ENCODE results near the gene SAPCD2.

SAPCD2 gene

DNA sequence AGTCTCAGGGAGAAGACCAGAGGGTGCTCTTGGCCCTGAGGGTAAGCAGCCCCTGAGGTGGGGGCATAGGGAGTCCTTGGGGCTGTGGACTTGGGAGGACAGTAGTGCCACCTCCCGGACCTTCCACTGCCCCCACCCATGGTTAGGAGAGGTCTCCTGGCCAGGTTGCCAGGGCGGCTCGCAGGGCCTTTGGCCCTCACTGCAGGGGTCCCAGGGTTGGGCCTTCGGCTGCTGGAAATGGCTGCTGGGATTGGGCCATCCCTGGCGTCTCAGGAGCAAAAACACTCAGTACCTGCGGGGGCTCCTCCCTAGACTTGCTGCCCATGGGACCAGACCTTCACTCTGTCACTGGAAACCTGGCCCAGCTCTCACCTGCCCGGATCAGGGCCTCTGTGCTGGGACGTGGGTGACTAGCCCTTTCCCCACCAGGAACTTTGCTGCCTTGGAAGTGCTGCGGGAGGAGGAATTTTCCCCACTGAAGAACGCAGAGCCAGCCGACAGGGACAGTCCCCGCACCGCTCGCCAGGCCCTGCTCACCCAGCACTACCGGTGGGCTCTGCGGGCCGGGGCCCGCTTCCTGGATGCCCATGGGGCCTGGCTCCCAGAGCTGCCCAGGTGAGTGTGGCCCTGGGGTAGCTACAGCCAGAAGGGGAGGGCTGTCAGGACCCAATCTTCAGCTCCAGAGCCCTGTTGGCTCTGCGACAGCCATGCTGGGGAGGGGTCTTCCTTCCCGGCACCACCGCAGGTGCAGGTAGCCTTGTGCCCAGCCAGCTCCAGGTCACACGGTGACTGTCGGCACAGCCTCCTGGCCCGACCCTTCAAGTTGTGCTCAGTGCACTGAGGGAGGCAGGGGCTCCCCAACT, 10.1 kb upstream of the SAPCD2 start:
- no peak for DNase-seq

DNA sequence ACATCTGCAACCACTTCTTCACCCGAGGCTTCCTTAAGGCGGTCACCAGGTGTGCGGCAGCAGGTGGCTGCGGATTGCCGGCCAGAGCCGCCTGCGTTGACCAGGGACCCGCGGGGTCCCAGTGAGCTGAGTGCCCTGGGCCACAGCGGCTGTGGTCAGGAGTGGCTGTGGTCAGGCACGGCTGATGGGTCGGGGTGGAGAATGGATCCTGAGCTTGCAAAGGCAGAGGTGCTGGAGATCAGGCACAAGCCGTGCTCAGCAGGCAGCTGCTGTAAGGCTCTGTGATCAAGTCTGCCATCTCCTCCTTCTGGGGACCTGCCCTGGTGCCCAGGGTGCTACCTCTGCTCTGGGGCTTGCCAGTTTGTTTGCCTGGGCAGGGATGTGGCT, 9.0 kb upstream of the SAPCD2 start:
- DNase-seq: no peak

GRCh38 chr9:137078701-137079400, 8.5 kb upstream of the SAPCD2 start:
- no peak for DNase-seq

DNA sequence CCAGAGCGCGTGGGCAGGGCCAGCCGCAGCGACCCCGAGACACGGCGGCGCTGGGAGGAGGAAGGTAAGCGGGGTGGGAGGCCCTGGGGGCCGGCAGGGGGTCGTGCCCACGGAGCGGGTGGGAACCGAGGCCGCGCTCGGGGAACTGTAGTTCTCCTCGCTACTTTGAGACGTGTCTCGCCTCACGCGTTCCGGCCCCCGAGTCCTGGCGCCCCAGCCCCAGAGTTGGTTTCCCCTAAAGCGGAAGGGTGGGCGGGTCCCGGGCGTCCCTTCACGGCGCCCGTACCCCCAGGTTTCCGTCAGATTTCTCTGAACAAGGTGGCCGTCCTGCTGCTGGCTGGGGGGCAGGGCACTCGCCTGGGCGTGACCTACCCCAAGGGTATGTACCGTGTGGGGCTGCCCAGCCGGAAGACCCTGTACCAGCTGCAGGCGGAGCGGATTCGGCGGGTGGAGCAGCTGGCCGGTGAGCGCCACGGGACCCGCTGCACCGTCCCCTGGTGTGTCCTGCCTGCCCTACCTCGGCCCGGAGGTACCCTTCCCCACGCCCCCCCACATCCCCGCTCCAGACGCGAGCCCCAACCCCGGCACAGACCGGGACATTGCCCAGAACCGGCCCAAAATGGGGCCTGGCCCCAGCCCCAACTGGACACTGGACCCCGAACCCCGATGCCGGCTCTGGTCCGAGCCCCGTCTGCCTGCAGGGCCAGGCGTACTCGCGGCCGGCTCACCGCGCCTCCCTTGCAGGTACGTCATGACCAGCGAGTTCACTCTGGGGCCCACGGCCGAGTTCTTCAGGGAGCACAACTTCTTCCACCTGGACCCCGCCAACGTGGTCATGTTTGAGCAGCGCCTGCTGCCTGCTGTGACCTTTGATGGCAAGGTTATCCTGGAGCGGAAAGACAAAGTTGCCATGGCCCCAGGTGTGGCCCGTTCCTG, 7.7 kb upstream of the SAPCD2 start:
- DNase-seq: peak in 3 of 6 experiments; percentile 19 to 32 (median 30)

- peak in 5 of 6 experiments; percentile 20 to 50 (median 34) for DNase-seq
Measured at GRCh38 chr9:137077010-137077747, 6.8 kb upstream of the SAPCD2 start, which contains the start of gene UAP1L1. TSS of gene UAP1L1 (plus strand) at chr9:137077517. CDS start at chr9:137077533, 16 bp downstream.

- DNase-seq: no peak
Measured at GRCh38 chr9:137076636-137077009, 6.3 kb upstream of the SAPCD2 start.

GRCh38 chr9:137075275-137075775, 5.0 kb upstream of the SAPCD2 start:
- no peak for DNase-seq

DNA sequence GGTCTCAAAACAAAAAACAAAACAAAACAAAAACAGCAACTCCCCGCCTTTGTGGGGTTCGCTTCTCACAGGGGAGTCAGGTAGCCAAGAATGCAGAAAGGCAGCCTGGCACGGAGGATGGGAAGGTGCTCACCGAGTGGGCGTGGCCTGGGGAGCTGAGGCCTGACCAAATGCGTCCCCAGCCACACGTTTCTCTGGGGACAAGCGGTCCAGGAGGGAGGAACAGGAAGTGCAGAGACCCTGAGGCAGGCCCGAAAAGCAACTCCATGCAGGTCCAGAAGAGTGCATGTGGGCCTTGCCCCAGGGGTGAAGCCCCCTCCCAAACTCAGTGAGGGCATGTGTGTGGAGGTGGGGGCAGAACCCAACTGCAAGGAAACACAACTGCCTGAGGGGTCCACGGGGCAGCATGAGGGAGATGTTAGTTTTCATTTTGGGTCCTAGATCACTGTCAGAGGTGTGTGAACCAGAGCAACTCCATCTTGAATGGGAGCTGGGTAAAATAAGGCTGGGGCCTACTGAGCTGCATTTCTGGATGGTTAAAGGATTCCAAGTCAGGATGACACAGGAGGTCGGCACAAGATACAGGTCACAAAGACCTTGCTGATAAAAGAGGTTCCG, 4.4 kb upstream of the SAPCD2 start:
- no peak for DNase-seq

DNA sequence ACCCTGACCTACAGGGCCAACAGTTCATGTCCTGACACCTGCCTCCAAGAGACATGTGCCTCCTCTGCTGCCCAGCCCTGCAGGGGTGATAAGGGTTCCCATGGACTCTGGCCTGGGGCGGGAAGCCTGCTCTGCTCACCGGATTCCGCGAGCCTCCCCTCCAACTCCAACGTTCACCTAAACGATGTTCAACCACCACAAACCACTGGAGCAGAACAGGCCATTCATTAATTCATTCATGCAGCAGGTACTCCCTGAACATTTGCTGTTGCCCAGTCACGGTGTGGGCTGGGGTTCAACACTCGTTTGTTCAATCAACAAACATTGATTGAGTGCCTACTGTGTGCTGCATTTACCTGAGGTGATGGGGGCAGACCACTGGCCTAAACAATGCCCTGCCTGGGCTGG, 3.6 kb upstream of the SAPCD2 start:
- no peak for DNase-seq

- DNase-seq: no peak
Measured at GRCh38 chr9:137071282-137071681, 925 bp upstream of the SAPCD2 start.

GRCh38 chr9:137070906-137071275, 534 bp upstream of the SAPCD2 start:
- DNase-seq: no peak

DNA sequence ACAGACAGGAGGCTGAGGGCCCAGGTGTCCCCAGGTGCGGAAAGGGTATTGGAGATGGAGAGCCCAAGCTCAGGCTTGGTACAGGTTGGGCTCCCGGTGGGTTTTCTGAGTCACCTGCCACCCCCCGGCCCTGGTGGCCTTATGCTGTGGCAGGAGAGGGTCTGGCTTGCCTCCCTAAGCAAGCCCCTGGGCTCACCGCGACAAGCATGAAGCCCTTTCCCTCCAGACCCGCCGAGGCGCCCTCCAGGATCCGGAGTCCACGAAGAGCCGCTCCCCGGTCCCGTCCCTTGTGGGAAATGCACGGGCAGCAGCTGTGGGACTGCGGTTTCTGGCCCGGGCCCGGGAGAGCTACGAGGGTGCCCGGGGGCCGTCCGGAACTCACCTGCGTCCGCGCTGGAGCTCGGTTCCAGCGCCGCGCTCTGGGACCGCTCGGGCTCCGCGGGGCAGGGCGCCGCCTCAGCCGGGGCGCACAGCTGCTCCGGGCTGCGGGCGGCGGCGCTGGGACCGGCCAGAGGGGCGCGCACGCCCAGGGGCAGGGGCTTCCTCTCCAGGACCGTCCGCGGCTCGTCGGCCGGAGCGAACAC, 757 bp downstream of the SAPCD2 start:
- DNase-seq: no peak

DNA sequence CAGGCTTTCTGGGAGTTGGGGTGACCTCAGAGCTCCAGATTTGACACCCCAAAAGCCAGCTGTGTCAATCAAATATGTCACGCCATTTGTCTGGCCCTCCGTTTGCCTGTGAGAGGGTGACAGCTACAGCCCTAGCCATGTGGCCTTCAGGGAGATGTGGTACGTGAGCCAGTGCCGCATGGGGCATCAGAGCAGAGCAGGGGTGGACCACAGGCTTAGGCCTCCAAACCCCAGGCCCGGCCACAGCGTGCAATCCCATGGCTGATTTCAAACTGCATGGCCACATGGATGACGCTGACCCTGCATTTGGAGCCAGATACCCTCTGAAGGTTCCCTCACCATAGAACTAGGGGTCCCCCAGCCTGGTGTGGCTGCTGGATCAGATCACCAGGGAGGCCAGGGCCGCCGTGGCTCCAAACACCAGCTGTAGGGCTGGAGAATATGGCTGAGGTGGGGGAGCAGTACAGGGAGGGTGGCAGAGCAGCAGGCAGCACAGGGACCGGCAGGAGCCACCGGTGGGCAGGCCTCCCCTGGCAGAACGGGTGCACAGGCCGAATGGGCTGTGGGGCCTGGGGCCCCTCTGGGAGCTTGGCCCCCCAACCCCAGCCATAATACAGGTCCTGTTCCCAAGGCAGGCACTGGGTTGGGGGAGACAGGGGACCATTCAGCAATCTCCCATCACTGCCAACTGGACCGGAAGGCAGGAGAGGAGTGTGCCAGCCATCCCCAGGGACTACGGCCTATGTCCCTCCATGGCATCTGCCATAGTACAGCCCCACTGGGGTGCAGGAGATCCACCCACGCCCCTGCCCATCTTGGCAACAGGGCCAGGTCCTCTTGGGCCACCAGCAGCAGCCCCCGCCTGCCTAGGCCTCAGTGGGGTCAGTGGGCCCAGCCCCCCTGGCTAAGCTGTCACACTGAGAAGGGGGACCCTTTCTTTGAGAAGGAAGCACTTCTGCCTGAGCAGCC, 1.5 kb downstream of the SAPCD2 start:
- DNase-seq: no peak

DNA sequence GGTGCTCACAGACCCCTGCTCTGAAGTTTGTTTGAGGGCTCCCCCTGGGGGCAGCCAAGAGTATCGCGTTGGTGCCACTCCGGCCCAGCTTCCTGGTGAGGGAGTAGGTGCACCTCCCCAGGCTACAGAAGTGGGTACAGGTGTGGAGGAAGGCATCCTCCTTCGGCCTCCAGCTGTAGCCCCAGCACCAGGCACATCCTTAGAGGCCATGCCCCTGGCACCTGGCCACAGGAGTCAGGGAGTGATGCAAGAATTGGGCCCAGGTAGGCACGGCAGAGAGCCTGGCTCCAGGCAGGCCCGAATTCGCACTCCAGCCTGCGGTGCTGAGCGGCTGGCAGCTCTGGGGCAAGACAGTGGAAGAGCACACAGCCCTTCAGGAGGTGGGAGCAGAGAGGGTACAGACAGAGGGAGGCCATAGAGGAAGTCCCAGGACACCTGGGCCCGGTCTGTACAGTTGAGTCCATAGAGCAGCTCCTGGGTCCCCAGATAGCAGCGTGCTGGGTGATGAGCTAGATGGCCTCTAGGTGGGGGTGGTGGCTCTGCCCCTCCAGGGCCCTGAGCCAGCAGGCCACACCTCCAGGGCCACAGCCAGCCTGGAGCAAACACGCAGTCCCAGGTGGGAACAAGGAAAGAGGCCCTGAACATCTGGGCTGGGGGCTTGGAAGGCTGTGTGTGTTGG, 2.4 kb downstream of the SAPCD2 start:
- DNase-seq: peak; percentile 74 to 89 (median 80)

DNA sequence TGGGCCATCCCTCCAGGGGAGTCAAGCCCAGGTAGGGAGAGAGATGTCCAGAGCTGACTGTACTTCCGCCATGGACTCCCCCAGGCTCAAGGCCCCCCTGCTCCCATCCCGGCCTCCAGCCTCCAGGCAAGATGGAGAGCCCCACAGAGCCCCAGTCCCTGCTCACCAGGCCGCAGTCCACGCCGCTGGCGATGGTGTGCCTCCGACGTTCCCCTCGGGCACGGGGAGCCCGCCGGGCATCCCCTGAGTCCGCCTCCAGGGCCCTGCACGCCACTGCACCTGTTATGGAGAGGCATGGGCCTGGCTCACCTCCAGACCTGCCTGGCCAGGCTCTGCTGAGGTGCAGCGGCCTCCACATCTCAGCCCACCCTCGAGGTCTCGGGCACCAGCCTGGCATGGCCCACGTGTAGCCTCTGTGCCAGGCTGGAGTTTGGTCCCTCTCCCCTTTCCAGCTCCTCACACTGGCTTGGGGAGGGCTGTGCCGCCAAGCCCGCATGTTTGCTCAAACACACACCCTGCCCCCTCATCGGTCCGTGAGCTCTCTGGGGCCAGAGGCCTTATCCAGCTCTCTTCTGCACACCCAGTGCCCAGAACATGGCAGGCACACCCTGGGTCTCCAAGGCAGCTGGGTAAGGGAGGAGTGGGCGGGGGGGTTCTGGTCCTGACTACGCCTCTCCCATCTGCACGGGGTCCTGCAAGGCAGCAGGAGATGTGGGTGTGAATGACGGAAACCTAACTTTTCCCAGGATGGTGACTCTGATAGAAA, 4.1 kb downstream of the SAPCD2 start:
- DNase-seq: no peak

GRCh38 chr9:137065336-137065967, 4.9 kb downstream of the SAPCD2 start:
- no peak for DNase-seq

DNA sequence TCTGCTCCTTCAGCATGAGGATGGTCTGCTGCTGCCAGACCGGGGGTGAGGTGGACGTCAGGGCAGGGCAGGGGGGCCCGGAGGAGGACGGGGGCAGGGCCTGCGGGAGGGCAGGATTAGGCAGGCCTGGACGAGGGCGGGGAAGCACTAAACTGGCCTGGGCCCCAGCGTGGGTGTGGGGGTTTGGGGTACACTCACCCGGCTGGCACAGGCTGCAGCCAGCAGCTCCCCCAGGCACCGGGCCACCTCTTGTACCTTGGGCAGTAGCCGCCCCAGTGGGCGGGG, 5.5 kb downstream of the SAPCD2 start:
- no peak for DNase-seq
